Mesendoderm (in vitro differentiated cells): ENCODE results near the gene KLHL26.
A peak's percentile ranks its signal among the peaks of the same experiment; 100 is the strongest.

Experiments
- DNase-seq: peaks from one replicate; pipeline ENCODE4 v3.0.0; 2013
- H2AK5ac ChIP-seq: 2 replicates; pipeline ENCODE4 v1.6.1; 2013; ENCODE audit warnings: low read length, inconsistent platforms
- H2BK120ac ChIP-seq: 2 replicates; pipeline ENCODE4 v1.6.1; 2013; ENCODE audit warnings: low read depth, mild to moderate bottlenecking, low read length, moderate library complexity, mixed read lengths
- H2BK15ac ChIP-seq: replicated peaks from 2 replicates; pipeline ENCODE4 v1.6.1; 2013; ENCODE audit warnings: low read depth, mild to moderate bottlenecking, moderate library complexity
- H2BK5ac ChIP-seq: 2 replicates; pipeline ENCODE4 v1.6.1; 2013; ENCODE audit warnings: low read length, inconsistent platforms
- H3K18ac ChIP-seq: 2 replicates; pipeline ENCODE4 v1.6.1; 2013; ENCODE audit warnings: mild to moderate bottlenecking, low read length, mixed read lengths
- H3K23ac ChIP-seq: one replicate; pipeline ENCODE4 v1.6.1; 2013; ENCODE audit warnings: low read length
- H3K27ac ChIP-seq: 2 replicates; pipeline ENCODE4 v1.5.1; 2013; ENCODE audit warnings: low read depth, mild to moderate bottlenecking, inconsistent platforms, low read length, moderate library complexity
- H3K27me3 ChIP-seq: 2 replicates; pipeline ENCODE4 v1.6.1; 2013; ENCODE audit warnings: low read length, control low read depth, mild to moderate bottlenecking, inconsistent platforms; ENCODE audit not compliant: insufficient read depth, poor library complexity
- H3K36me3 ChIP-seq: 2 replicates; pipeline ENCODE4 v1.6.1; 2013; ENCODE audit warnings: low read length, inconsistent platforms; ENCODE audit not compliant: control insufficient read depth, insufficient read depth
- H3K4ac ChIP-seq: one replicate; pipeline ENCODE4 v1.6.1; 2013; ENCODE audit warnings: low read depth, mild to moderate bottlenecking, low read length, moderate library complexity
- H3K4me1 ChIP-seq: 2 replicates; pipeline ENCODE4 v1.6.1; 2013; ENCODE audit warnings: low read depth, low read length, inconsistent platforms; ENCODE audit not compliant: control insufficient read depth
- H3K4me2 ChIP-seq: 2 replicates; pipeline ENCODE4 v1.6.1; 2013; ENCODE audit warnings: low read length
- H3K4me3 ChIP-seq: 2 replicates; pipeline ENCODE4 v1.5.1; 2013; ENCODE audit warnings: mild to moderate bottlenecking, low read length
- H3K56ac ChIP-seq: one replicate; pipeline ENCODE4 v1.6.1; 2013; ENCODE audit warnings: low read length
- H3K79me1 ChIP-seq: 2 replicates; pipeline ENCODE4 v1.6.1; 2013; ENCODE audit warnings: low read length, inconsistent platforms
- H3K79me2 ChIP-seq: 2 replicates; pipeline ENCODE4 v1.6.1; 2013; ENCODE audit warnings: mild to moderate bottlenecking, low read length; ENCODE audit not compliant: control insufficient read depth, insufficient read depth
- H3K9ac ChIP-seq: 2 replicates; pipeline ENCODE4 v1.6.1; 2013; ENCODE audit warnings: low read length, inconsistent platforms
- H4K5ac ChIP-seq: one replicate; pipeline ENCODE4 v1.6.1; 2013; ENCODE audit warnings: low read length
- H4K8ac ChIP-seq: one replicate; pipeline ENCODE4 v1.6.1; 2013; ENCODE audit warnings: low read depth, mild to moderate bottlenecking, control low read depth, low read length, moderate library complexity
- WGBS: extraction: QIAGEN DNeasy Blood & Tissue Kit; methylation state at CpG from one replicate; pipeline ENCODE4 v1.1.7; 2013; ENCODE audit warnings: low lambda C conversion rate, missing lambda C conversion rate; ENCODE audit not compliant: insufficient coverage; ENCODE audit errors: extremely low coverage; 5-methylcytosine and 5-hydroxymethylcytosine counted together

The KLHL26 gene

GRCh38 chr19:18633321-18633720, 3.5 kb upstream of the KLHL26 start:
- Histone ChIP-seq H2AK5ac (no peak overlapping the region), H3K79me2 (no peaks in the 10 kb centered on the region), H2BK5ac (no peak overlapping the region), H3K56ac (no peak overlapping the region), H3K9ac (no peak overlapping the region), H2BK15ac (no peak overlapping the region), H3K27me3 (no peaks in the 10 kb centered on the region), H3K36me3 (no peaks in the 10 kb centered on the region), H3K4me1 (no peaks in the 10 kb centered on the region), H4K5ac (no peak overlapping the region), H4K8ac (no peak overlapping the region), H3K79me1 (peaks cover 2% of the 10 kb centered on the region), H3K27ac (no peak overlapping the region), H2BK120ac (no peak overlapping the region), H3K4ac (no peak overlapping the region), H3K18ac (no peak overlapping the region), H3K4me2 (no peak overlapping the region), H3K4me3 (no peak overlapping the region), H3K23ac (no peak overlapping the region)
- DNase-seq = no peak
- WGBS = no CpG with 5 or more reads among the region's 8 CpGs

GRCh38 chr19:18634612-18635297, 2.1 kb upstream of the KLHL26 start:
- Histone ChIP-seq H2AK5ac (no peak overlapping the region), H3K27me3 (no peaks in the 10 kb centered on the region), H3K9ac (no peak overlapping the region), H2BK5ac (no peak overlapping the region), H3K18ac (no peak overlapping the region), H2BK15ac (no peak overlapping the region), H3K56ac (no peak overlapping the region), H2BK120ac (no peak overlapping the region), H3K4me3 (no peak overlapping the region), H4K8ac (no peak overlapping the region), H3K4me1 (no peaks in the 10 kb centered on the region), H3K27ac (no peak overlapping the region), H3K79me2 (no peaks in the 10 kb centered on the region), H4K5ac (no peak overlapping the region), H3K79me1 (peaks cover 2% of the 10 kb centered on the region), H3K4me2 (no peak overlapping the region), H3K4ac (no peak overlapping the region), H3K36me3 (no peaks in the 10 kb centered on the region), H3K23ac (no peak overlapping the region)
- WGBS = no CpG with 5 or more reads among the region's 12 CpGs
- DNase-seq = no peak

DNA sequence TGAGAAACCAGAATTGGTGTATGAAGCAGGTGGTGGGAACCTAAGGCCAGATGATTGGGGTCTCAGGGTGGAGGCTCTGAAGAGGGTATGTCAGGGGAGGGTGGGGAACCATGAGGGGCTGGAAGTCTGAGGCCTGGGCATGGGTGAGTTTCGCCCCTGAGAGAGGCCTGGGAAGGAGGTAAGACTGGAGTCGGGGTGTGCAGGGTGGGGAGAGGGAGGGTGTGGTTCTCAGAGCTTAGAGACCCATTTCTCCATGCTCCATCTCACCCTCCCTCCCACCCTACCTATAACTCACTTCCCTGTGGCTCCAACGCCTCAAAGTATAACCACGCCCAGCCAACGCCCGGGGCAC, 1.0 kb upstream of the KLHL26 start:
- H3K4me1 ChIP-seq = no peaks in the 10 kb centered on the region
- H2BK15ac ChIP-seq = no peak overlapping the region
- no peaks in the 10 kb centered on the region for H3K27me3 ChIP-seq
- DNase-seq = no peak
- H3K79me1 ChIP-seq = peaks cover 2% of the 10 kb centered on the region
- H2BK5ac ChIP-seq = no peak overlapping the region
- no peak overlapping the region for H3K23ac ChIP-seq
- H2BK120ac ChIP-seq = no peak overlapping the region
- no peak overlapping the region for H2AK5ac ChIP-seq
- H3K36me3 ChIP-seq = no peaks in the 10 kb centered on the region
- no CpG with 5 or more reads among the region's 6 CpGs for WGBS
- no peaks in the 10 kb centered on the region for H3K79me2 ChIP-seq
- no peak overlapping the region for H3K27ac ChIP-seq
- no peak overlapping the region for H3K9ac ChIP-seq
- no peak overlapping the region for H4K8ac ChIP-seq
- no peak overlapping the region for H3K18ac ChIP-seq
- no peak overlapping the region for H3K56ac ChIP-seq
- H3K4me2 ChIP-seq = no peak overlapping the region
- no peak overlapping the region for H3K4me3 ChIP-seq
- no peak overlapping the region for H4K5ac ChIP-seq
- no peak overlapping the region for H3K4ac ChIP-seq

DNA sequence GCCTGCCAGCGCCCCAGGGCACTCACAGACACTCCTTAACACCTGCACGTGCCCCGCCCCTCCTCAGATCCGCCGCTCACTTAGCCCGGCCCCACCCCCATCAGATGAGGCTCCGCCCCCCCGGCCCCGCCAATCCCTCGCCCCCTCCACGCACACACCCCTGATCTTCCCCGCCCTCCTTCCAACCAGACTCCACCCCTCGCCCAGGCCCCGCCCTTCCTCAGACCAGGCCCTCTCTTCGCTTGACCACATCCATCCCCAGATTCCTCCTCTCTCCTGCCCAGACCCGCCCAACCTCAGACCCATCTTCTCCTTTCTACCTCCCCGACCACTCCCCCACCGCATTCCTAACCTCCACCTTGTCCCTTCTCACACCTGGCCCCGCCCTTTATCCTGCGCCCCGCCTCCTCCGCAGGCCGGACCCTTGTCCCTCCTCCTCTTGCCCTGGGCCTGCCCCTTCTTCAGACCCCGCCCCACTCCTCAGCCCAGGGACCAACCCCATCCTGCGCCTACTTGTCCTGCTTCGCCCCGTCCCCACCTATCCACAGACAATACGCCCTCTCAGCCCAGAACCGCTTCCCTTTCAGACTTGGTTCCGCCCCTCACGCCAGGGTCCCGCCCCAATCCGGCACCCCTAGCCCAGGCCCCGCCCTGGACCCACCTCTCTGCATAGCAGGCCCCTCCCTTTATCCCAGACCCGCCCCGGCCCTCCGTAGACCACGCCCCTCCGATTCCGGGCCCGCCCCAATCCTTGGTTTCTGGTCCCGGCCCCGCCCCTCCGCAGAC, 452 bp upstream of the KLHL26 start:
- Histone ChIP-seq H2AK5ac (no peak overlapping the region), H3K27ac (no peak overlapping the region)
- peak; percentile 99 for DNase-seq

DNA sequence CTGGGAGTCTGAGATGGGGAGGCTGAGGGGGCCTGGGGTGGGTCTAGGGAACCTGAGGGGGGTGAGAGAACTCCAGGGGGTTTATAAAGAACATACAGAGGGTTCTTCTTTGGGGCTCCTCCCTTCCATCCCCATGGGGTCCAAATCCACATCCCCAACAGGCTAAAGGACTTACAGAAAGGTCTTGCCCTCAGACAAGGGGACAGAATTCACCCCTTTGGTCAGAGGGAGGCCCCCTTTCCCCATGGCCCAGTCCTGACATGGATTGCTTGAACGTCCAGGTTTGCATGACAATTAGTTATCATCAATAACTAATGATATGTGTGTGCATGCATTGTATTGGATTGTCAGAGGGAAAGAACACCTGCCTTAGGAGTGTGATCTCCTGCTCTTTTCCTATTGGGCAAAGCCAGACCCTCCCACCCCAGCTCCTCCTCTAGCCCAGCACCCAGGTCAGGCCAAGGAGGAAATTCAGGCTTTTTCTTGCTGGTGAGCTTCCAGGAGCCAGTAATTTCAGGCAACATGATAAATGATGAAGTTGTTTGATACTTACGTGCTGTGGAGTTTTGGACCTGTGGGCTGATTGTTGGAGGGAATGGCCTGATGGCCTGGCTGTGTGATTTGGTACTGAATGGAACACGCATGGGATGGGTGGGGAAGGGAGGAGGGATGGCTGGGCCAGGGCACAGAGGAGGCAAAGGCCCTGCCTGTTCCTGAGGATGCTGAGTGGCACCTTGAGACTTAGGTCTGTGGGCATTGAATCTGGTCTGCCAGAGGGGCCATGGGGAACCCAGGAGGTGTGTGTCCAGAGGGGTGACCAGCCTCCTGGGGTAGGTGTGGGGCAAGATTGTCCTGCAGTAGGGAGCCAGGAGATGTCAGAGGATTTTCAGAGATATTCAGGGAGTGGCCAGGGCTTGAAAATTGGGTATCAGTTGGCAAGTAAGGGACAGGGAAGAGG, 1.1 kb downstream of the KLHL26 start:
- H3K27ac ChIP-seq = no peak overlapping the region
- H3K4me2 ChIP-seq = no peak overlapping the region
- no peak for DNase-seq
- no peak overlapping the region for H4K8ac ChIP-seq
- no peak overlapping the region for H3K4ac ChIP-seq
- H2BK5ac ChIP-seq = no peak overlapping the region
- H2BK120ac ChIP-seq = no peak overlapping the region
- H3K4me1 ChIP-seq = no peaks in the 10 kb centered on the region
- no CpG with 5 or more reads among the region's 3 CpGs for WGBS
- H3K79me1 ChIP-seq = peaks cover 2% of the 10 kb centered on the region
- H3K9ac ChIP-seq = no peak overlapping the region
- no peak overlapping the region for H4K5ac ChIP-seq
- no peak overlapping the region for H2BK15ac ChIP-seq
- no peaks in the 10 kb centered on the region for H3K36me3 ChIP-seq
- H3K4me3 ChIP-seq = no peak overlapping the region
- H3K27me3 ChIP-seq = no peaks in the 10 kb centered on the region
- H3K56ac ChIP-seq = no peak overlapping the region
- no peak overlapping the region for H3K18ac ChIP-seq
- no peak overlapping the region for H3K23ac ChIP-seq
- no peak overlapping the region for H2AK5ac ChIP-seq
- H3K79me2 ChIP-seq = no peaks in the 10 kb centered on the region

More for the DNA sequence above, 452 bp upstream of the KLHL26 start:
- H3K18ac ChIP-seq = no peak overlapping the region
- H3K4me2 ChIP-seq = peak overlapping the region; percentile 44
- H3K36me3 ChIP-seq = no peaks in the 10 kb centered on the region
- H3K56ac ChIP-seq = peak overlapping the region; percentile 64
- no CpG with 5 or more reads among the region's 44 CpGs for WGBS
- no peak overlapping the region for H3K23ac ChIP-seq
- H4K8ac ChIP-seq = no peak overlapping the region
- no peak overlapping the region for H3K9ac ChIP-seq
- no peaks in the 10 kb centered on the region for H3K79me2 ChIP-seq
- no peaks in the 10 kb centered on the region for H3K27me3 ChIP-seq
- H2BK15ac ChIP-seq = no peak overlapping the region
- H3K4me1 ChIP-seq = no peaks in the 10 kb centered on the region
- no peak overlapping the region for H3K4ac ChIP-seq
- H4K5ac ChIP-seq = no peak overlapping the region
- no peak overlapping the region for H2BK5ac ChIP-seq
- no peak overlapping the region for H3K4me3 ChIP-seq
- H2BK120ac ChIP-seq = no peak overlapping the region
- H3K79me1 ChIP-seq = peaks cover 2% of the 10 kb centered on the region
